Measurements from ENCODE around the gene FHAD1.

GRCh38 chr1:15282810-15283474 lies 35.9 kb downstream of the FHAD1 start:
- TF ChIP-seq CTCF (IDR thresholded peaks at IDR 0.05; ENCODE audit: extremely low read depth in 1 of 2, insufficient read depth in 1 of 2, low read depth in 1 of 2, low read length in 2 of 2) = no peak
- TF ChIP-seq POLR2AphosphoS5 (IDR thresholded peaks at IDR 0.05; ENCODE audit: insufficient read depth, low read depth, low read length) = no peak
- no peak for TF ChIP-seq EZH2 (IDR thresholded peaks at IDR 0.05; ENCODE audit: borderline replicate concordance, low read depth, low read length, severe bottlenecking)
- no peak for TF ChIP-seq POLR2A (IDR thresholded peaks at IDR 0.05; ENCODE audit: low read depth, low read length)
- no peak for TF ChIP-seq GATA2 (IDR thresholded peaks at IDR 0.05; ENCODE audit: insufficient read depth, insufficient read length, low read depth, low read length)
- TF ChIP-seq FOS (IDR thresholded peaks at IDR 0.05; ENCODE audit: borderline replicate concordance, insufficient read depth, low read length) = no peak
- no peak for TF ChIP-seq MAX (IDR thresholded peaks at IDR 0.05; ENCODE audit: insufficient read depth, insufficient read length)

Measured in endothelial cell of umbilical vein (primary cell).